Stomach (tissue), 4 donors: ENCODE data around the gene INSIG1.
A peak's percentile ranks its signal among the peaks of the same experiment; 100 is the strongest.

Experiments
- POLR2AphosphoS5 ChIP-seq, 3 donors: sonication (generic); formaldehyde crosslinking; IDR thresholded peaks; one replicate each; pipeline ENCODE4 v1.6.1; 2016; ENCODE audit warnings: antibody characterized with exemption in 3 of 3
- TF ChIP-seq, protein P1 (sequence below), 7 experiments: fragments of 450-650 bp in 4 of 7; fragments of 200-600 bp in 3 of 7; sonication (generic) in 3 of 7; IDR thresholded peaks; one replicate each; pipeline ENCODE4 v1.5.1; 2016 to 2019; ENCODE audit warnings: antibody characterized with exemption in 7 of 7, control low read depth in 2 of 7, mild to moderate bottlenecking in 1 of 7

- TF ChIP-seq, protein P1, sequence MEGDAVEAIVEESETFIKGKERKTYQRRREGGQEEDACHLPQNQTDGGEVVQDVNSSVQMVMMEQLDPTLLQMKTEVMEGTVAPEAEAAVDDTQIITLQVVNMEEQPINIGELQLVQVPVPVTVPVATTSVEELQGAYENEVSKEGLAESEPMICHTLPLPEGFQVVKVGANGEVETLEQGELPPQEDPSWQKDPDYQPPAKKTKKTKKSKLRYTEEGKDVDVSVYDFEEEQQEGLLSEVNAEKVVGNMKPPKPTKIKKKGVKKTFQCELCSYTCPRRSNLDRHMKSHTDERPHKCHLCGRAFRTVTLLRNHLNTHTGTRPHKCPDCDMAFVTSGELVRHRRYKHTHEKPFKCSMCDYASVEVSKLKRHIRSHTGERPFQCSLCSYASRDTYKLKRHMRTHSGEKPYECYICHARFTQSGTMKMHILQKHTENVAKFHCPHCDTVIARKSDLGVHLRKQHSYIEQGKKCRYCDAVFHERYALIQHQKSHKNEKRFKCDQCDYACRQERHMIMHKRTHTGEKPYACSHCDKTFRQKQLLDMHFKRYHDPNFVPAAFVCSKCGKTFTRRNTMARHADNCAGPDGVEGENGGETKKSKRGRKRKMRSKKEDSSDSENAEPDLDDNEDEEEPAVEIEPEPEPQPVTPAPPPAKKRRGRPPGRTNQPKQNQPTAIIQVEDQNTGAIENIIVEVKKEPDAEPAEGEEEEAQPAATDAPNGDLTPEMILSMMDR (IDR thresholded peaks at IDR 0.05), result no peak
- TF ChIP-seq POLR2AphosphoS5 (IDR thresholded peaks at IDR 0.05), result peak in 2 of 3 donors; percentile 42 to 56
These were observed 40.0 kb upstream of the INSIG1 start for GRCh38 chr7:155257482-155258225.
